Transverse colon (tissue), 4 donors: ENCODE measurements around the gene STXBP4. TPM values are rescaled to one million over a fixed set of nuclear protein-coding genes. Genes with fewer than 3 reads are reported as not detected.

Experiments used
- DNase-seq: peaks from one replicate; pipeline ENCODE4 v3.0.0-alpha.2; 2019
- H3K27ac ChIP-seq, 4 donors: fragments of 200-600 bp; sonication (generic); 2 replicates each; pipeline ENCODE4 v1.5.1; 2016 to 2018; ENCODE audit warnings: inconsistent platforms in 4 of 4
- H3K27me3 ChIP-seq: fragments of 200-600 bp; sonication (generic); 2 replicates; pipeline ENCODE4 v1.5.1; 2017; ENCODE audit warnings: inconsistent platforms
- H3K36me3 ChIP-seq, 4 donors: fragments of 200-600 bp; sonication (generic); 2 replicates each; pipeline ENCODE4 v1.5.1; 2017 to 2019; ENCODE audit warnings: inconsistent platforms in 4 of 4
- H3K4me1 ChIP-seq, 4 donors: fragments of 200-600 bp; sonication (generic); 2 replicates each; pipeline ENCODE4 v1.5.1; 2017 to 2020; ENCODE audit warnings: inconsistent platforms in 4 of 4
- H3K4me3 ChIP-seq, 4 donors: fragments of 200-600 bp; sonication (generic); 1 replicate in 1 of 4; 2 replicates in 3 of 4; pipeline versions ENCODE4 v1.5.1 to v1.6.1; 2017 to 2019; ENCODE audit warnings: inconsistent platforms in 4 of 4
- H3K9me3 ChIP-seq, 2 donors: fragments of 200-600 bp; sonication (generic); 2 replicates each; pipeline ENCODE4 v1.5.1; 2017 to 2019; ENCODE audit warnings: inconsistent platforms in 2 of 2
- EP300 ChIP-seq: sonication (generic); formaldehyde crosslinking; IDR thresholded peaks from one replicate; pipeline ENCODE4 v1.6.1; 2017; ENCODE audit warnings: antibody characterized with exemption, low read depth
- POLR2A ChIP-seq: fragments of 450-650 bp; IDR thresholded peaks from one replicate; pipeline ENCODE4 v1.6.1; 2016; ENCODE audit warnings: antibody characterized with exemption, mild to moderate bottlenecking, moderate library complexity
- POLR2AphosphoS5 ChIP-seq, 3 donors: sonication (generic); formaldehyde crosslinking; IDR thresholded peaks; one replicate each; pipeline ENCODE4 v1.6.1; 2016; ENCODE audit warnings: antibody characterized with exemption in 3 of 3
- WGBS, 2 donors: methylation state at CpG; one replicate each; pipeline ENCODE4 v1.1.5; 2018; ENCODE audit warnings: low coverage in 1 of 2; 5-methylcytosine and 5-hydroxymethylcytosine counted together
- in situ Hi-C, 4 donors: fragments of 200-750 bp; cut with MboI; loops; one replicate each; pipeline versions ENCODE4 v1.15.0 to v1.15.1; 2017; ENCODE audit warnings: low sequenced_read_pairs in 3 of 4, low pct_ligation_motif_present in 1 of 4, low pct_unique_long_range_greater_than_20kb in 1 of 4
- intact Hi-C: fragments of 100-400 bp; cut with DNase I; formaldehyde crosslinking; loops from one replicate; pipeline ENCODE4 v1.15.1; 2023; ENCODE audit warnings: low total_unique reads
- total RNA-seq, 4 donors: library from RNA; depleted of rRNA; stranded (reverse); fragments of >200 nt; gene quantifications; one replicate each; pipeline ENCODE4 v1.1.0, GENCODE V29; 2016
- TF ChIP-seq, protein P1 (sequence below), 5 experiments: fragments of 200-600 bp in 3 of 5; fragments of 450-650 bp in 2 of 5; sonication (generic) in 3 of 5; IDR thresholded peaks; 1 replicate in 2 of 5; 2 replicates in 3 of 5; pipeline ENCODE4 v1.5.1; 2016 to 2017; ENCODE audit warnings: antibody characterized with exemption in 5 of 5, inconsistent platforms in 3 of 5, mild to moderate bottlenecking in 2 of 5, moderate library complexity in 1 of 5

Gene STXBP4
- total RNA-seq, 4 donors from 2014 or later: 1.4 to 16.2 (median 4.4) TPM

DNA sequence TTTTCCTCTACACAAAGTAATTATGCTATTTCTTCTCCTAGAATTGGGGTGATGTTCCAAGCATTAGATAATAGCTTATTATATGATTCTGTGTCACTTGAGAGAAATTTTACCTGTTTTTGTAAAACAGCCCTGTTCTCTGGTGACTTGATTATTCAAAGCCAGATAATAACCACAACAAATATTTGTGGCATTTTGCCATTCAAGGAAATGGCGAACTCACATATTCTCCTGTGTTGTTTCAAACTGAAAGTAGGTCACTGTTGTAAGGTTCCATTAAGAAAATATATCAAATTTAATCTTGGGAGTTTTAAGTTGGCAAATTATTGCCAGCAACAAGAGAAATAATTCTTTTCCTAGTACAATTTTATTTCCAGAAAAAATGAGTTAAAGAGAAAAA is 124.8 kb downstream of the STXBP4 start:
- H3K36me3 ChIP-seq: no peaks in the 10 kb centered on the region
- H3K27me3 ChIP-seq: no peaks in the 10 kb centered on the region
- intact Hi-C loops: no loop called here
- in situ Hi-C loops: no loop called here
- H3K27ac ChIP-seq: no peak overlapping the region
- no peak overlapping the region for H3K4me3 ChIP-seq
- H3K4me1 ChIP-seq: no peaks in the 10 kb centered on the region
- no peak for DNase-seq
- H3K9me3 ChIP-seq: no peaks in the 10 kb centered on the region
- WGBS, 2 donors: 61 to 92% methylated on average over 1 of the region's 1 CpG
- TF ChIP-seq EP300 (no peak), POLR2AphosphoS5 (IDR thresholded peaks at IDR 0.05) (no peak), POLR2A (no peak)
- TF ChIP-seq, protein P1, sequence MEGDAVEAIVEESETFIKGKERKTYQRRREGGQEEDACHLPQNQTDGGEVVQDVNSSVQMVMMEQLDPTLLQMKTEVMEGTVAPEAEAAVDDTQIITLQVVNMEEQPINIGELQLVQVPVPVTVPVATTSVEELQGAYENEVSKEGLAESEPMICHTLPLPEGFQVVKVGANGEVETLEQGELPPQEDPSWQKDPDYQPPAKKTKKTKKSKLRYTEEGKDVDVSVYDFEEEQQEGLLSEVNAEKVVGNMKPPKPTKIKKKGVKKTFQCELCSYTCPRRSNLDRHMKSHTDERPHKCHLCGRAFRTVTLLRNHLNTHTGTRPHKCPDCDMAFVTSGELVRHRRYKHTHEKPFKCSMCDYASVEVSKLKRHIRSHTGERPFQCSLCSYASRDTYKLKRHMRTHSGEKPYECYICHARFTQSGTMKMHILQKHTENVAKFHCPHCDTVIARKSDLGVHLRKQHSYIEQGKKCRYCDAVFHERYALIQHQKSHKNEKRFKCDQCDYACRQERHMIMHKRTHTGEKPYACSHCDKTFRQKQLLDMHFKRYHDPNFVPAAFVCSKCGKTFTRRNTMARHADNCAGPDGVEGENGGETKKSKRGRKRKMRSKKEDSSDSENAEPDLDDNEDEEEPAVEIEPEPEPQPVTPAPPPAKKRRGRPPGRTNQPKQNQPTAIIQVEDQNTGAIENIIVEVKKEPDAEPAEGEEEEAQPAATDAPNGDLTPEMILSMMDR (IDR thresholded peaks at IDR 0.05): no peak

DNA sequence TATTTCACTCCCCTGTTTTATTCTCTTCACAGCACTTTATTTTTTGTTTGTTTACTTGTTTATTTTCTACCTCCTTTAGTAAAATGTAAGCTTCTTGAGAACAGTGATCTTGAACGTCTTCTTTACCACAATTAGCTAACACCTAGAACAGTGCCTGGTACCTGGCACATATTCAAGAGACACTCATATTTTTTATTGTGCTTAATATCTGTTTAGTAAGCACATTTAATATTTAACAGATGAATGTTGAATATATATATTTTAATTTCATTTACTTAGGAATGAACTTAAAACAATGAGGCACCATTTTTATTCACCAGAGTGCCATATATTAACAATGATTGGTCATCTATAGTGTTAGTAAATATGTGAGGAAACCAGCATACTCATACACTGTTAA is 130.2 kb downstream of the STXBP4 start:
- no peak for DNase-seq
- in situ Hi-C loops: no loop called here
- TF ChIP-seq POLR2A (no peak), EP300 (no peak), POLR2AphosphoS5 (IDR thresholded peaks at IDR 0.05) (no peak)
- TF ChIP-seq, protein P1 (IDR thresholded peaks at IDR 0.05): no peak

GRCh38 chr17:55110521-55110920 is 142.0 kb downstream of the STXBP4 start:
- in situ Hi-C loops: no loop called here

More for the DNA sequence above, 130.2 kb downstream of the STXBP4 start:
- Histone ChIP-seq H3K27me3 (no peaks in the 10 kb centered on the region), H3K9me3 (no peaks in the 10 kb centered on the region), H3K4me3 (no peak overlapping the region), H3K36me3 (peaks cover 0 to 3% (median 0%) of the 10 kb centered on the region in 4 donors), H3K27ac (no peak overlapping the region), H3K4me1 (no peaks in the 10 kb centered on the region)
- intact Hi-C loops: no loop called here
- 97 to 100% methylated on average over 1 of the region's 1 CpG for WGBS, 2 donors

DNA sequence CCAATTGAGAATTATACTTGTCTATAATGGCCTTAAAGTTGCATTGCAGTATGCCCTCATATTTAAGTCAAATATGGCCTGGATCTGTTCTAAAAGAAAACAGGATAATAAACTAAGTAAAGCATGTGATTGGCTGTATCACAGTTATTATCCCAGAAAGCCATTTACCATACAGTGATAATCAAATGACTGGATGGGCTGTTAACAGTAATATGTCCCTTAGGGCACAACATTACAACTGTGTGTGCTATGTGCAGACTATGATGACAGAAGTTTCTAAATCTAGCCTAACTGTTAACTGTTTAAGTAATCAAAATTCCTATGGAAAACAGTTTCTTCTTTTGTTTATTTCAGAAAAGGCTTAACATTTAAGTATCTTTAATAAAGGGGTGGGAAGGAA is 145.7 kb downstream of the STXBP4 start:
- peaks cover 0 to 28% (median 20%) of the 10 kb centered on the region in 4 donors for H3K4me1 ChIP-seq
- TF ChIP-seq POLR2AphosphoS5 (IDR thresholded peaks at IDR 0.05): no peak
- intact Hi-C loops: no loop called here
- no peaks in the 10 kb centered on the region for H3K9me3 ChIP-seq
- no peak for DNase-seq
- no peak overlapping the region for H3K27ac ChIP-seq
- H3K4me3 ChIP-seq: no peak overlapping the region
- no peaks in the 10 kb centered on the region for H3K36me3 ChIP-seq
- in situ Hi-C loops: no loop called here
- no peaks in the 10 kb centered on the region for H3K27me3 ChIP-seq

More at GRCh38 chr17:55110521-55110920, 142.0 kb downstream of the STXBP4 start:
- 42 to 54% methylated on average over 2 of the region's 2 CpGs for WGBS, 2 donors
- TF ChIP-seq, protein P1 (IDR thresholded peaks at IDR 0.05): no peak
- TF ChIP-seq POLR2A (no peak), EP300 (no peak), POLR2AphosphoS5 (IDR thresholded peaks at IDR 0.05) (no peak)
- intact Hi-C loops: no loop called here
- peaks cover 0 to 9% (median 5%) of the 10 kb centered on the region in 4 donors for H3K4me1 ChIP-seq
- no peaks in the 10 kb centered on the region for H3K36me3 ChIP-seq
- H3K27me3 ChIP-seq: no peaks in the 10 kb centered on the region
- H3K27ac ChIP-seq: no peak overlapping the region
- H3K4me3 ChIP-seq: no peak overlapping the region
- no peaks in the 10 kb centered on the region for H3K9me3 ChIP-seq
- no peak for DNase-seq

DNA sequence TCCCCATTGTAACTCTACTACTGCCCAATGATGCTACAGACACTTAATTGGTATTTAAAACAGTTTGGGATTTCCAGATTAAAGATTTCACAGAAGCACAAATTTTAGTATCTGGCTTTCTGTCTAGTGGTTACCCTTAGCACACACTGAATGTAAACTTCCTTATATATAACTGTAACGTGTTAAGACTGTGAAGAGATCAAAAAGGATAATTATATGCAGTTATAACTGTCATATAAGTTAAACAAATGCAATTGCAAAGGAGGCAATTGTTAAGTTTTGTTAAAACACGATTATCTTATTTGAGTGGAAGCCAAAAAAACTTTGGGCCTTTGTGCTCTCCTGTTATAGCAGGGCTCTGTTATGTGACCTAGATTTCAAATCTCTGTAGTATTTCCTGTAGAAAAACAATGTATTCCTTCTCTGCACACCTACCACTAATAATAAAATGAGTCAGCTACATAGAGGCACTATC is 147.9 kb downstream of the STXBP4 start:
- in situ Hi-C loops (no loop called here), intact Hi-C loops (no loop called here)
- no peak for DNase-seq
- Histone ChIP-seq H3K4me1 (peaks cover 0 to 25% (median 13%) of the 10 kb centered on the region in 4 donors), H3K27ac (no peak overlapping the region), H3K27me3 (no peaks in the 10 kb centered on the region), H3K36me3 (no peaks in the 10 kb centered on the region), H3K9me3 (no peaks in the 10 kb centered on the region), H3K4me3 (no peak overlapping the region)
- TF ChIP-seq POLR2AphosphoS5 (IDR thresholded peaks at IDR 0.05) (no peak), POLR2A (no peak), EP300 (no peak)
- TF ChIP-seq, protein P1 (IDR thresholded peaks at IDR 0.05): no peak
- WGBS, 2 donors: 5 to 7% methylated on average over 2 of the region's 2 CpGs
